Measurements from ENCODE around the gene BAHCC1. TPM values are rescaled to one million over a fixed set of nuclear protein-coding genes. Genes with fewer than 3 reads are reported as not detected.

BAHCC1 gene
- total RNA-seq, 1 experiment from 2014 or later = 29.8 TPM

- DNase-seq (ENCODE audit: low spot score) (no peak), ATAC-seq (no peak)
- Mint-ChIP-seq H3K36me3 (no peaks in the 10 kb centered on the region), H3K4me1 (no peaks in the 10 kb centered on the region), H3K27ac (no peak overlapping the region), H3K9me3 (no peaks in the 10 kb centered on the region), H3K4me3 (no peak overlapping the region), H3K27me3 (ENCODE audit: low read depth) (no peaks in the 10 kb centered on the region)
- CTCF ChIA-PET = interaction anchor here (1.5 to 3.6 kb wide), 3 partner anchors 16 to 163 kb away, joined by 3 to 22 read pairs (median 6); no protein-coding TSS in a partner anchor
- TF ChIP-seq E2F4 (CRISPR knock-in tag; IDR thresholded peaks at IDR 0.05; ENCODE audit: borderline replicate concordance, low read depth) = no peak
- no peak for TF ChIP-seq ZNF671 (CRISPR knock-in tag; IDR thresholded peaks at IDR 0.05)
- no peak for TF ChIP-seq ZNF396 (CRISPR knock-in tag; IDR thresholded peaks at IDR 0.05; ENCODE audit: borderline replicate concordance)
- TF ChIP-seq IRF2 (CRISPR knock-in tag; IDR thresholded peaks at IDR 0.05; ENCODE audit: borderline replicate concordance, low read depth) = no peak
- TF ChIP-seq TEAD4 (CRISPR knock-in tag; IDR thresholded peaks at IDR 0.05) = no peak
- no peak for TF ChIP-seq E2F5 (CRISPR knock-in tag; IDR thresholded peaks at IDR 0.05)
- no peak for TF ChIP-seq ZNF263 (CRISPR knock-in tag; IDR thresholded peaks at IDR 0.05; ENCODE audit: low read depth)
- no peak for TF ChIP-seq TCF7 (CRISPR knock-in tag; IDR thresholded peaks at IDR 0.05; ENCODE audit: low read depth)
- TF ChIP-seq CTCF (IDR thresholded peaks at IDR 0.05) = no peak
- TF ChIP-seq CREB1 (CRISPR knock-in tag; IDR thresholded peaks at IDR 0.05) = no peak
- TF ChIP-seq TEAD1 (CRISPR knock-in tag; IDR thresholded peaks at IDR 0.05) = no peak
- POLR2A ChIA-PET = no interaction called here
Measured at GRCh38 chr17:81417879-81418709, 22.8 kb downstream of the BAHCC1 start.

- ATAC-seq (no peak), DNase-seq (ENCODE audit: low spot score) (no peak)
- Mint-ChIP-seq H3K4me3 (no peak overlapping the region), H3K9me3 (no peaks in the 10 kb centered on the region), H3K27me3 (ENCODE audit: low read depth) (no peaks in the 10 kb centered on the region), H3K36me3 (no peaks in the 10 kb centered on the region), H3K4me1 (no peaks in the 10 kb centered on the region), H3K27ac (no peak overlapping the region)
- TF ChIP-seq MYBL2 (CRISPR knock-in tag; IDR thresholded peaks at IDR 0.05) = no peak
- TF ChIP-seq ZNF512 (CRISPR knock-in tag; IDR thresholded peaks at IDR 0.05; ENCODE audit: borderline replicate concordance) = no peak
- TF ChIP-seq JUN (CRISPR knock-in tag; IDR thresholded peaks at IDR 0.05) = no peak
- no peak for TF ChIP-seq FOXP4 (CRISPR knock-in tag; IDR thresholded peaks at IDR 0.05)
- no peak for TF ChIP-seq ATF3 (CRISPR knock-in tag; conservative IDR thresholded peaks at IDR 0.05)
- ChIA-PET CTCF (interaction anchor here (0.6 to 3.6 kb wide), 9 partner anchors 9 to 303 kb away, joined by 3 to 22 read pairs (median 3); no protein-coding TSS in a partner anchor), POLR2A (interaction anchor here (0.6 kb wide), 1 partner anchor 85 kb away, joined by 5 read pairs; no protein-coding TSS in a partner anchor)
Measured at GRCh38 chr17:81418710-81419318, 23.6 kb downstream of the BAHCC1 start.
